GM03348 (cell line): ENCODE data around the gene MROH9.

Experiments
- DNase-seq: peaks from one replicate; pipeline ENCODE4 v3.0.0; 2012; ENCODE audit warnings: low spot score

Gene MROH9

DNA sequence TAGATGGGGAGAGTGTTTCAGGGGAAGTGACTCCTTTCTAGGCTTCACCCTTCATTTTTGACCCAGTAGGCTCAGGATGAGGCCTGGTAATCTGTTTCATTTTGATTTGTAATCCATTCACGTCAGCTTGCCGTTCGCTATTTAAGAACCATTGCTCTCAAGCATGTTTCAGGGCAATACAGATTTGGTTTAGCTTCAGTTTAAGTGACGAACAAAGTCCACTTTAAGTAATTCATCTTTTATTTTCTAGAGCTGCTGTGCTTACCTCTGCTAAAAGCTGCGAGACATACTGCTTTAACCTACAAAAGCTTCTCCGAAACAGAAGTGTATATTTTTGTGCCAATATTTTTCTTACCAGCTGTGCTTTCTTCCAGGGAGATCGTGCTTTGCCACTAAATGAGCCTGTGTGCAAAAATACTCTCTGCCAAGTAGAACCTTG lies 146.4 kb downstream of the MROH9 start:
- DNase-seq = no peak

DNA sequence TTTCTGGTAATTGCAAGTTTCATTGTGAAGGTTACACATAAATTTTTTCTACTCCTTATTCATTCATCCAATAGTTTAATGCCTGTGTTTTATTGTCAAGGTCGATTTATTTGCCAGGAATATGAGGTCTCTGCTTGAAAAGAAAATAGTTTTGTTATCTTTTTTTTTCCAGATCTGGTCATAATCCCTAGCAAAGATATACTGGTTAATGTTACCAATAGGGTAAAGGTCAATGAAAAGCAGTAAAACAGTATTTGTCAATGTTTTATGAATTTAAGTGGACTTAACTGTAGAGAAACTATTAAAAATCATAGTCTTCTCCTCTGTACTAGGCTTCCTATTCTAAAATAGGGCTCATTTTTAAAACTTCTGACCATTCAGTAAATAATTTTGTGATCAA lies 147.3 kb downstream of the MROH9 start:
- no peak for DNase-seq

DNA sequence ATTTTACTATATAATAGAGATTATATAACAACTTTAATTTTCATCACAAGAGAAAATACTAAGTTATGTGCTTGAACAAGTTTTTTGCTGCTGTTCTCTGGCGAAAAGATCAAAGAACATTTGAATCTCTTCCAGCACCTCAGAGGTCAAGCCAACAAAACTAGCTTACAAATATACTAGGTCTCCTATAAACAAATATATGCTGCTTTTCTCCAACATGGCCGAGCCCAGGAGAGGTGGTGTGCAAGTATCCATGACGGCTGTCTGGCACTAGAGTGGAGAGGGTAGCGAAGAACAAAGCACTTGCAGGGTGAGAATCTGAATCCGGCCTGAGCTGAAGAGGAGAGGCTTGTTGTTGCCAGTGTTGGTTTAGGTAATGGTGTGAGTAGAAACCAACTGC lies 147.9 kb downstream of the MROH9 start:
- DNase-seq = no peak

DNA sequence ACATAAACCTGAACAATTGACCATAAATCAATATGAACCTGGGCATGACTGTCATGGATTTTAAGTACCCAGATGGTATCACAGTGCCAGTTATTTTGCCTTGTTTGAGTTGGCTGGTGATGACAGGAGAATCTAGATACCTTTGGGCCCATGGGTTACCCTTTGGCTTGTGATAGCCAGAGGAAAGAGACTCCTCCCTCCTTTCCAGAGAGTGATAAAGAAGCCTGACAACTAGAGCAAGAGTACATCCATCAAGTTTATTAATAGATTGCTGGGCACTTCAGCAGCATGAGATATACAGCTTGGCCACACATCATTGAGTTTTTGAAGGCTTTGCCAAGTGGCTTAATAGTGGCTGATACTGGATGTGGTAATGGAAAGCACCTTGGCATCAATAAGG lies 148.8 kb downstream of the MROH9 start:
- no peak for DNase-seq

DNA sequence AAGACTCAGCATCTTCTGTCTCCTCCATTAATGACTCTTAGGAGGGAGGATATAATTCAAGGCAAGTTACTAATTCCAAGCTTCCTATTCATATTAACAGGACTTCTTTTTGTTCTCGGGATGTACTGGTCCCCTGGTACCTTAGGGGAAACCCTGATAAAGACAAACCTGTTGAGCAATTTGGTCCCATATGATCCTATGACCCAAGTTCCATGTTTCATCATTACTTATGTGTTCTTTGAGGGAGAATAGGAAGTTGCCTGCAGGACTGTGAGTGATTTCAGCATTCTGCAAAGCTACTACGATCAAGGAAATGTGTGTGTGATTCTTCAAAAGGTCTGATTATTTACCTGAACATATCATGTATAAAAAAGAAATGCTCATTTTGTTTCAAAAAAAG lies 149.5 kb downstream of the MROH9 start:
- DNase-seq = no peak

DNA sequence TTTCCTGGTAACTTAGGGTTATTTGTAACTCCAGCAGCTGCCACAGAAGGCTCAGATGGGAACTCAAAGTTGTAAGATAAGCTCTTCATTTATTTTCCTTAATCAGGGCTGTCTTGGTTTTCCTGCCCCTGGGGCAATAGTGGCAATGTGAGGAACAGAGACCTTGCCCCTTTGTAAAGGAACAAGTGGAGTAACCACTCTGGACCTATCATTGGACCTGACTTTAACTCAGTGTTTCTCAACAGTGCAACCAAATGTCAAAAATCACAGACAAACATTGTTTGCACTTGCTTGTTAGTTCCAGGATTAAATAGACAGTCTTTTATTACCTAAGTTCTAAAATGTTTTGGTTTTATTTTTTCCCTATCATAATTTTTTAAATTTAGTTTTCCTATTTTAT lies 152.6 kb downstream of the MROH9 start:
- no peak for DNase-seq

DNA sequence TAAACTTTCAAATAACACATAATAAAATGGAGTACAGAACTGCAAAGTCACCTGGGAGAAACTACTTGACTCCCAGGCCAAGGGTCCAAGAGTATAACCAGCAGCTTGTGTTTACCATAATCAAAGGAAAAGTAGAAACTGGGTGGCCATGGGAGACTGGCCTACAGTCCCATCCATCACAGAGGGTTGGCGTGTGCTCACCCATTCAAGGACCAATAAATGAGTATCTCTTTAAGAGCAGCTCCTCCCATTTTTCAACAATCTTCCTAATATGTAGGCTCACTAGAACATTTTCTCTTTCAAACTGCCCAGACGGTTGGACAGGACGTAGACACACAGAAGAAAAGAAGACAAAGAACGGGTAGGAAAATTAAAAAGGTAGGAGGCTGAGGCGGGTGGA lies 155.3 kb downstream of the MROH9 start, which contains the start of gene FMO3:
Gene FMO3, plus strand, starts transcription at position 302 of the 400 bp plus-strand sequence. CDS start 1,754 bp downstream, outside the sequence.
- no peak for DNase-seq

DNA sequence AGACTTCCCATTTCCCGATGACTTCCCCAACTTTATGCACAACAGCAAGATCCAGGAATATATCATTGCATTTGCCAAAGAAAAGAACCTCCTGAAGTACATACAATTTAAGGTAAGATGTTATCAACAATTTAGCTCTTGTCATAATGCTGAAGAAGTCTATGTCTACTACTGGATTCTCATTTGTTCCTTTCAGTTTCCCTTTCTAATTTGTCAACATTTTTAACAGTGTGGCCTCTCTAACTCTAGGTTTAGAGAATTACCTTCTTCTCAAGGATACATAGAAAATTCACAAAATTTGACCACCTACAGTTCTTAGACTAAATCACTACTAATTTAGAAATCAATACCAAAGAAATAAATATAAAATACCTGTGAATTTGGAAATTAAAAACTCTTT lies 168.5 kb downstream of the MROH9 start:
- no peak for DNase-seq

DNA sequence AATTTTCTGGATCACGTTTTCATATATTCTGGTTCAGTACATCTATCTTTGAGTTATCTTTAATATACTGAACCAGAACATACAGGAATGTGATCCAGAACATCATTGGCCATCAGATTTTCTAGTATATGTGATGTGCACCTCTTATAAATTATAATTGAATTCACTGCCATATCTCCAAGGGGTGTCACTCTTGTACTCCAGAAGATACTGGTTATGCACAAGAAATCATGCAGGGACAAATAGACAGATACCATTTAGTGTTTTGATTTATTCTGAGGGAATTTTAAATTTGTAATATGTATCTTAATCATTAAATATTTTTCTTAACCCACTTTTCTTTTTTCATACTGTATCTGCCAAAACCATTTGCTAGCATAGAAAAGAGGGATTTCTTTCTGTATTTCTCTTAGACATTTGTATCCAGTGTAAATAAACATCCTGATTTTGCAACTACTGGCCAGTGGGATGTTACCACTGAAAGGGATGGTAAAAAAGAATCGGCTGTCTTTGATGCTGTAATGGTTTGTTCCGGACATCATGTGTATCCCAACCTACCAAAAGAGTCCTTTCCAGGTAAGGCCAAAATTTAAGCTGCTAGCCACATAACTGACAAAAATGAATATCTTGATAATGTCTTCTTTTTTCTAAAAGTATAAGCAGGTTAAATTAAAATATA lies 172.1 kb downstream of the MROH9 start:
- DNase-seq = no peak

DNA sequence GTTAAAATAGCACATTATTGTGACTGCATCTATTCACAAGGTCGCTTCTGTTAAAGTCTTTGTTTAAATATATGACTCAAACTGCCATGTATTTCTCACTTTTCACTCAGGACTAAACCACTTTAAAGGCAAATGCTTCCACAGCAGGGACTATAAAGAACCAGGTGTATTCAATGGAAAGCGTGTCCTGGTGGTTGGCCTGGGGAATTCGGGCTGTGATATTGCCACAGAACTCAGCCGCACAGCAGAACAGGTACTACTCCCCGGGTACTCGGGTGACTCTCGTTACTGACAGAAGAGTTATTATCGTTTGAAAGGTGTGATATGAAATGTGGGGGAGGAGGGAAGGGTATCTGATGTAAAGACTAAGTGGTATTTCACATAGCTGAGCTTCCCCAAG lies 172.6 kb downstream of the MROH9 start:
- no peak for DNase-seq

DNA sequence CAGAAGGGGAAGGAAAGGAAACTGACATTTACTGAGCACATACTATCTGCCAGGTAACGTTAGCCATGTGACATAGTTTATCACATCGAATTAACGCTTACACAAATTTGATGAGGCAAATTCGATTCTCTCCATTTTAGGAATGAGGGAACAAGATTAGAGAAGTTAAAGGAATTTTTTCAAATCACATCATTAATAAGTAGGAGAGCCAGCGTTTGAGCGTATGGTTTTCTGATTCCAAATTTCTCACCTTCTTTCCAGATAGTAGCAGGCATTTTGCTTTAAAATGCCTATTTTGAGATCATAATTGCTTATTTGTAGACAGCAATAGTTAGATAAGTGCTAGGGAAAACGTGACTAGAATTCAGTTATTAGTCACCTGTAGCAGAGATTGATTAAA lies 174.6 kb downstream of the MROH9 start:
- DNase-seq = no peak

DNA sequence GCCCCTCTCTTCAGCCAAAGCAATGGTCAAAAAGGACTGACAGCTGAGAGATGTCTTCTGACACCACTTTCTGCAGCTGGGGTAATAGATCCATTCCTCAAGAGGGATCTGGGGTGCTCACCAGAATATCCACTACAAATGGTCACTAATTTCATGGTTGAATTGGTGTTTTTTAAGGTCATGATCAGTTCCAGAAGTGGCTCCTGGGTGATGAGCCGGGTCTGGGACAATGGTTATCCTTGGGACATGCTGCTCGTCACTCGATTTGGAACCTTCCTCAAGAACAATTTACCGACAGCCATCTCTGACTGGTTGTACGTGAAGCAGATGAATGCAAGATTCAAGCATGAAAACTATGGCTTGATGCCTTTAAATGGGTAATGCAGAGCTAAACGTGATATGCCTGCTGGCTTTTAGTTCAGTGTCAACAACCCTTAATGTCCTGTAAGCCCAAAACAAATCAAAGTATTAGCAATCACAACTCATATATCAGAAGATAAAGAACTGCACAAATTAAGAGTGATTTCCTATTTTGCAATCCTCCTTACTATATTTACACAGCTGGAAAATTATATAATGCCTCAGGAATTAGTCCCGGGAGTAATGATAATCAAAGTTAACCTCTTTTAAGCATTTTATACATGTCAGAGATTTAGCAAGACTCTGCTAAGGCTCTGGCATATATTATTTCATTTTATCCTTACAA lies 175.4 kb downstream of the MROH9 start:
- DNase-seq = peak; percentile 4

DNA sequence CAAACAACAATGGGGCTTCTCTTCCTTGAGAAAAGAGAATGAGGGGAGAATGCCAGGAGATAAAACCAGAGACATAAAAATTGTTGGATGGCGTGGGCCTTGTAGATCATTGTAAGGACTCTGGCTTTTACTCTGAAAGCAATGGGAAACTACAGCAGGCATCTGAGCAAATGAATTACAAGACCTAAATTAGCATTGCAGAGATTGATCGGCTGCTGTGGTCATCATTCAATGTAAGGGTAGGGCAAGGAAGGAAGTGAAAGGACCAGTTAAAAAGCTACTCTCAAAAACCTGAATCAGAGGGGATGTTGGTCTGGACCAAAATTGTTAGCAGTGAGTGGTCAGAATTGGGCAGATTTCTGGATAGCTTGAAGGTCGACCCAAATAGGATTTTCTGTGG lies 176.8 kb downstream of the MROH9 start:
- DNase-seq = no peak

DNA sequence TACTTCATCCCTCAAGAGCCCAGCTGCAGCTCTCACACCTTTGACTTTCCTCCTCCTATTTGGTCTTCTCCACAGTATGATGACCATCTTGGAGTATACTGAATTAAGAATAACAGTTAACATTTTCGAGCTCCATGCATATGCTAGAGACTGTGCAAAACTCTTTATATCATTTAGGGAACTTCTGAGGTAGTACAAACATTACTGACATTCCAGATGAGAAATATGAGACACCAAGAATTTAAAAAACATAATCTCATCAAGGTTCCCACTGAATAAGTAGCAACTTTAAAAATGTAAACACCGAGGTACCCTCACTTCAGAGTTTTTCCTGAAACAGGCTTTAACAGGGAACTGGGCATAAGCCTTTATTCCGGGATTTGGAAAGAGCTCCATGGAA lies 178.0 kb downstream of the MROH9 start:
- no peak for DNase-seq
